ENCODE data around the gene TAC3.
"Not testable (repeated sequence)": the region's sequence is repeated elsewhere in the genome, so short reads cannot be mapped to it uniquely, and the experiment has no call there.

GRCh38 chr12:56968910-56969309 is 47.4 kb downstream of the TAC3 start:
- not testable (repeated sequence) for TF ChIP-seq POLR2A (IDR thresholded peaks at IDR 0.05; ENCODE audit: low read length); GATA1 (IDR thresholded peaks at IDR 0.05; ENCODE audit: low read depth, low read length)
